ENCODE data around the gene ETV5. TPM values are rescaled to one million over a fixed set of nuclear protein-coding genes. Genes with fewer than 3 reads are reported as not detected.

Gene ETV5
- polyA plus RNA-seq, 3 donors = 0.07 to 1.2 (median 0.88) TPM

GRCh38 chr3:186151077-186151971, 42.4 kb upstream of the ETV5 start:
- Histone ChIP-seq H3K4me1 (ENCODE audit: control insufficient read depth in 1 of 2, insufficient read depth in 2 of 2, low read length in 2 of 2) (peaks cover 39 to 45% of the 10 kb centered on the region in 2 donors), H2AFZ (ENCODE audit: insufficient read depth, low read depth, low read length, poor library complexity, severe bottlenecking) (no peak overlapping the region), H4K20me1 (ENCODE audit: insufficient read depth, low read length) (peaks cover 40% of the 10 kb centered on the region), H3K4me2 (replicated peaks; ENCODE audit: extremely low read depth, low read length, poor library complexity, severe bottlenecking) (peak overlapping the region; percentile 10), H3K9ac (ENCODE audit: insufficient read depth, low read length, poor library complexity, severe bottlenecking) (no peak overlapping the region), H3K27ac (ENCODE audit: low read depth in 1 of 2, low read length in 2 of 2) (no peak overlapping the region), H3K79me2 (ENCODE audit: insufficient read depth, low read length) (no peaks in the 10 kb centered on the region), H3K4me3 (replicated peaks in 1 of 3; ENCODE audit: low read depth in 2 of 3, low read length in 3 of 3) (peak overlapping the region in 1 of 3 experiments; percentile 21), H3K36me3 (replicated peaks in 1 of 2; ENCODE audit: control insufficient read depth in 1 of 2, insufficient read depth in 2 of 2, low read length in 2 of 2) (peaks cover 25 to 53% of the 10 kb centered on the region in 2 donors), H3K27me3 (ENCODE audit: control insufficient read depth in 2 of 2, insufficient read depth in 2 of 2, low read length in 2 of 2) (no peaks in the 10 kb centered on the region), H3K9me3 (replicated peaks in 1 of 2; ENCODE audit: control insufficient read depth in 1 of 2, insufficient read depth in 1 of 2, low read length in 2 of 2) (no peaks in the 10 kb centered on the region)
- peaks cover 47% of the 10 kb centered on the region for H3K4me1 Mint-ChIP-seq
- intact Hi-C loops (cut with micrococcal nuclease) = loop anchor here (5.0 kb wide), 2 partner anchors 34 to 44 kb away; partner anchors contain the start of gene ETV5 (in 1 of the 2)
- H3K27me3 Mint-ChIP-seq (ENCODE audit: low read depth in 3 of 3) = peaks cover 7 to 26% (median 15%) of the 10 kb centered on the region in 3 donors
- DNase-seq = peak; percentile 40 to 72 (median 63)
- TF ChIP-seq CTCF (IDR thresholded peaks at IDR 0.05) = no peak
- H3K36me3 Mint-ChIP-seq = peaks cover 54 to 60% of the 10 kb centered on the region in 2 donors
- peak overlapping the region; percentile 64 to 94 (median 83) for H3K27ac Mint-ChIP-seq
- peak overlapping the region in 1 of 2 donors; percentile 59 for H3K4me3 Mint-ChIP-seq
- WGBS (ENCODE audit: insufficient coverage) = 61% methylated on average over 3 of the region's 7 CpGs
- H3K9me3 Mint-ChIP-seq = peaks cover 0 to 4% (median 0%) of the 10 kb centered on the region in 7 donors

GRCh38 chr3:186150041-186150830, 41.3 kb upstream of the ETV5 start:
- peak in 2 of 3 donors; percentile 12 for DNase-seq
- peak overlapping the region in 1 of 2 donors; percentile 30 for H3K4me3 Mint-ChIP-seq

More at GRCh38 chr3:186150041-186150830, 41.3 kb upstream of the ETV5 start:
- Mint-ChIP-seq H3K36me3 (peaks cover 51 to 52% of the 10 kb centered on the region in 2 donors), H3K27ac (peak overlapping the region in 4 of 7 donors; percentile 1 to 65 (median 46)), H3K9me3 (peaks cover 0 to 4% (median 0%) of the 10 kb centered on the region in 7 donors), H3K27me3 (ENCODE audit: low read depth in 3 of 3) (peaks cover 7 to 27% (median 15%) of the 10 kb centered on the region in 3 donors), H3K4me1 (peaks cover 47% of the 10 kb centered on the region)
- 99% methylated on average over 7 of the region's 11 CpGs for WGBS (ENCODE audit: insufficient coverage)
- Histone ChIP-seq H3K4me1 (ENCODE audit: control insufficient read depth in 1 of 2, insufficient read depth in 2 of 2, low read length in 2 of 2) (peaks cover 39 to 45% of the 10 kb centered on the region in 2 donors), H4K20me1 (ENCODE audit: insufficient read depth, low read length) (peaks cover 40% of the 10 kb centered on the region), H3K9ac (ENCODE audit: insufficient read depth, low read length, poor library complexity, severe bottlenecking) (no peak overlapping the region), H3K4me3 (replicated peaks in 1 of 3; ENCODE audit: low read depth in 2 of 3, low read length in 3 of 3) (no peak overlapping the region), H3K27ac (ENCODE audit: low read depth in 1 of 2, low read length in 2 of 2) (no peak overlapping the region), H3K36me3 (replicated peaks in 1 of 2; ENCODE audit: control insufficient read depth in 1 of 2, insufficient read depth in 2 of 2, low read length in 2 of 2) (peaks cover 21 to 43% of the 10 kb centered on the region in 2 donors), H3K79me2 (ENCODE audit: insufficient read depth, low read length) (no peaks in the 10 kb centered on the region), H3K4me2 (replicated peaks; ENCODE audit: extremely low read depth, low read length, poor library complexity, severe bottlenecking) (peak overlapping the region; percentile 10), H2AFZ (ENCODE audit: insufficient read depth, low read depth, low read length, poor library complexity, severe bottlenecking) (no peak overlapping the region), H3K9me3 (replicated peaks in 1 of 2; ENCODE audit: control insufficient read depth in 1 of 2, insufficient read depth in 1 of 2, low read length in 2 of 2) (no peaks in the 10 kb centered on the region), H3K27me3 (ENCODE audit: control insufficient read depth in 2 of 2, insufficient read depth in 2 of 2, low read length in 2 of 2) (no peaks in the 10 kb centered on the region)
- TF ChIP-seq CTCF (IDR thresholded peaks at IDR 0.05) = no peak
- intact Hi-C loops (cut with micrococcal nuclease) = loop anchor here (5.0 kb wide), 2 partner anchors 33 to 43 kb away; partner anchors contain the start of gene ETV5 (in 1 of the 2)

Data from CD14-positive monocyte (primary cell).